Astrocyte (in vitro differentiated cells and primary cell): ENCODE data around the gene VPS13D. TPM values are rescaled to one million over a fixed set of nuclear protein-coding genes. Genes with fewer than 3 reads are reported as not detected.

Experiments used
- DNase-seq: peaks from one replicate; pipeline ENCODE4 v3.0.0-alpha.2; 2010; ENCODE audit warnings: low read depth
- FAIRE-seq: peaks from 2 replicates; lab custom pipeline; 2011; peaks lifted over from hg19 to GRCh38; lab: Jason Lieb, UNC
- H2AFZ ChIP-seq: 2 replicates; pipeline ENCODE4 v1.6.0; 2012; ENCODE audit warnings: low read depth, low read length, inconsistent platforms
- H3K27ac ChIP-seq: 2 replicates; pipeline ENCODE4 v1.5.1; 2011; ENCODE audit warnings: low read depth, low read length, inconsistent platforms
- H3K27me3 ChIP-seq: 2 replicates; pipeline ENCODE4 v1.6.0; 2011; ENCODE audit warnings: low read length, inconsistent platforms; ENCODE audit not compliant: insufficient read depth
- H3K36me3 ChIP-seq: 2 replicates; pipeline ENCODE4 v1.5.1; 2011; ENCODE audit warnings: low read length, inconsistent platforms; ENCODE audit not compliant: insufficient read depth
- H3K4me1 ChIP-seq: 2 replicates; pipeline ENCODE4 v1.5.1; 2011; ENCODE audit warnings: low read length, inconsistent platforms; ENCODE audit not compliant: insufficient read depth
- H3K4me2 ChIP-seq: 2 replicates; pipeline ENCODE4 v1.6.0; 2012; ENCODE audit warnings: low read length, inconsistent platforms
- H3K4me3 ChIP-seq: 2 replicates; pipeline ENCODE4 v1.5.1; 2011; ENCODE audit warnings: low read depth, mild to moderate bottlenecking, low read length, inconsistent platforms; ENCODE audit not compliant: insufficient read depth
- H3K79me2 ChIP-seq: 2 replicates; pipeline ENCODE4 v1.6.0; 2012; ENCODE audit warnings: mild to moderate bottlenecking, low read length, inconsistent platforms; ENCODE audit not compliant: insufficient read depth
- H3K9ac ChIP-seq: 2 replicates; pipeline ENCODE4 v1.6.0; 2012; ENCODE audit warnings: mild to moderate bottlenecking, low read length, inconsistent platforms
- H3K9me3 ChIP-seq: 2 replicates; pipeline ENCODE4 v1.5.1; 2012; ENCODE audit warnings: low read depth, mild to moderate bottlenecking, low read length, inconsistent platforms; ENCODE audit not compliant: insufficient read depth
- H4K20me1 ChIP-seq: 2 replicates; pipeline ENCODE4 v1.6.0; 2012; ENCODE audit warnings: low read length, inconsistent platforms; ENCODE audit not compliant: insufficient read depth
- H3K27ac Mint-ChIP-seq: one replicate; pipeline ENCODE4 v1.8.0; 2021; ENCODE audit warnings: mild to moderate bottlenecking, mixed read lengths; ENCODE audit not compliant: unreplicated experiment
- H3K27me3 Mint-ChIP-seq: one replicate; pipeline ENCODE4 v1.8.0; 2021; ENCODE audit warnings: low read depth, mixed read lengths; ENCODE audit not compliant: unreplicated experiment
- H3K36me3 Mint-ChIP-seq: one replicate; pipeline ENCODE4 v1.8.0; 2021; ENCODE audit warnings: low read depth, mixed read lengths; ENCODE audit not compliant: unreplicated experiment
- H3K4me1 Mint-ChIP-seq: one replicate; pipeline ENCODE4 v1.8.0; 2021; ENCODE audit warnings: low read depth, mixed read lengths; ENCODE audit not compliant: unreplicated experiment
- H3K4me3 Mint-ChIP-seq: one replicate; pipeline ENCODE4 v1.8.0; 2021; ENCODE audit warnings: mild to moderate bottlenecking, moderate library complexity, mixed read lengths; ENCODE audit not compliant: unreplicated experiment
- H3K9me3 Mint-ChIP-seq: one replicate; pipeline ENCODE4 v1.8.0; 2021; ENCODE audit warnings: mild to moderate bottlenecking, mixed read lengths; ENCODE audit not compliant: unreplicated experiment
- CTCF ChIP-seq: IDR thresholded peaks from 2 replicates; pipeline ENCODE4 v1.5.1; 2011; ENCODE audit warnings: low read depth, mild to moderate bottlenecking, inconsistent platforms, low read length, moderate library complexity; ENCODE audit not compliant: insufficient read depth
- EZH2 ChIP-seq: IDR thresholded peaks from 2 replicates; pipeline ENCODE4 v1.6.1; 2012; ENCODE audit warnings: mild to moderate bottlenecking, low read length, inconsistent platforms; ENCODE audit not compliant: insufficient read depth
- total RNA-seq: library from RNA; stranded (reverse); gene quantifications from 2 replicates; pipeline ENCODE4 v1.2.1, GENCODE V29; 2021

The VPS13D gene
- total RNA-seq, 1 donor from 2014 or later: 25.9 TPM

DNA sequence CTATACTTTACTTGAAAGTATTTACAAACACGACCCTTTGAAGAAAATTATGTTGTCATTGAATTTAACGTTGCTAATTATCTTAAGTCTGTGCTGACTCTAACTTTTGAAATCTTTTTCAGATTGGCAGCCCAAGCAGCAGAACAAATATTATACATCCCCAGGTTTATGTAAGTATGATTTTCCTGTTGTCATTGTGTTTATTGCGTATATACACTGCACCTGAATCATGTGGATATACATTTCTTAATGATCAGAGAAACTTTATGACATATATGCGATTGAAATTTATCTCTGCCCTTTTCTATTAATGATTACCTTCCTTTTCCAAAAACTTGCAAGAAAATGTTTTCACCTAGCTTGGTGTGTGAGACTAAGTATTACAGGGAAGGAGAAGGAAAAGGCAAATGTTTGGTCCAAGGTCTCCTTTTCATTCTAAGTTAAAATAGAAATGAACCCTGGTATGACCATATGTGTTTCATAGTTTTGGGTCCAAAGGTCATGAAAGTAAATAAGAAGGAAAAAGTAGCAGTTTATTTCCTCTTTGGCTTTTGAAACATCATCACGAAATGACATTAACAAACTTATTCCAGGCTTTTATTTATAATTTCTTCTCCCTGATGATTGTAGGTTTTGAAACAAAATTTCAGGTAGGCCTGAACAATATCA, 116.8 kb downstream of the VPS13D start:
- Histone ChIP-seq H4K20me1 (no peaks in the 10 kb centered on the region), H3K9ac (no peak overlapping the region), H3K4me3 (no peak overlapping the region), H3K36me3 (peaks cover 27% of the 10 kb centered on the region), H3K4me1 (no peaks in the 10 kb centered on the region), H3K27ac (no peak overlapping the region), H3K27me3 (no peaks in the 10 kb centered on the region), H3K9me3 (no peaks in the 10 kb centered on the region), H3K4me2 (no peak overlapping the region), H2AFZ (no peak overlapping the region), H3K79me2 (no peaks in the 10 kb centered on the region)
- Mint-ChIP-seq H3K4me1 (peaks cover 11% of the 10 kb centered on the region), H3K9me3 (peaks cover 6% of the 10 kb centered on the region), H3K27me3 (no peaks in the 10 kb centered on the region), H3K27ac (no peak overlapping the region), H3K36me3 (peaks cover 38% of the 10 kb centered on the region), H3K4me3 (no peak overlapping the region)
- FAIRE-seq (no peak), DNase-seq (no peak)
- TF ChIP-seq EZH2 (no peak), CTCF (no peak)

DNA sequence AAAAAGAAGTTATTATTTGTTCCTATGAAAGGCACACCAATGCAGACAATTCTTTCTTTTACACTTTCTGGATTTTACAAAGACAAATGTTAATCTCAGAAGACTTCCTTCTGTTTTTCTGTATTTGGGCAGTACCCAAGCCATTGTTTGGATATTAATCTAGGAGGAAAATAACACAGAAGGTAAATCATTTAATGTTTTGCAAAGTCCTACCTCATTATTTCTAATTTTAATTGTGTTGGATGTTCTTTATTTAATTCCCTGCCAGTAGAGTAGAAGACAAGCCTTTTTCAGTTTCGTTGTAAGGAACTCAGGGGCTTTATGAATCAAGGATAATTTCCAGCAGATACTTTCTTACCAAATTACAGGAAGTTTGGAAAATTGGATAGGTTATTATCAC, 118.3 kb downstream of the VPS13D start:
- Mint-ChIP-seq H3K4me1 (no peaks in the 10 kb centered on the region), H3K4me3 (no peak overlapping the region), H3K9me3 (peaks cover 6% of the 10 kb centered on the region), H3K27ac (no peak overlapping the region), H3K36me3 (peaks cover 38% of the 10 kb centered on the region), H3K27me3 (no peaks in the 10 kb centered on the region)
- H3K36me3 ChIP-seq: peaks cover 27% of the 10 kb centered on the region
- DNase-seq (no peak), FAIRE-seq (no peak)
- no peak overlapping the region for H3K4me3 ChIP-seq
- no peak overlapping the region for H2AFZ ChIP-seq
- TF ChIP-seq EZH2: no peak
- no peak for TF ChIP-seq CTCF
- no peaks in the 10 kb centered on the region for H4K20me1 ChIP-seq
- no peak overlapping the region for H3K9ac ChIP-seq
- no peaks in the 10 kb centered on the region for H3K4me1 ChIP-seq
- H3K27me3 ChIP-seq: no peaks in the 10 kb centered on the region
- no peak overlapping the region for H3K4me2 ChIP-seq
- no peak overlapping the region for H3K27ac ChIP-seq
- H3K9me3 ChIP-seq: no peaks in the 10 kb centered on the region
- H3K79me2 ChIP-seq: no peaks in the 10 kb centered on the region

- TF ChIP-seq CTCF (no peak), EZH2 (no peak)
- no peak overlapping the region for H3K4me2 ChIP-seq
- no peak overlapping the region for H2AFZ ChIP-seq
- H3K9me3 ChIP-seq: no peaks in the 10 kb centered on the region
- peaks cover 6% of the 10 kb centered on the region for H3K9me3 Mint-ChIP-seq
- H3K9ac ChIP-seq: no peak overlapping the region
- H3K79me2 ChIP-seq: no peaks in the 10 kb centered on the region
- H4K20me1 ChIP-seq: no peaks in the 10 kb centered on the region
- no peaks in the 10 kb centered on the region for H3K4me1 Mint-ChIP-seq
- H3K27me3 ChIP-seq: no peaks in the 10 kb centered on the region
- H3K4me3 Mint-ChIP-seq: no peak overlapping the region
- DNase-seq: no peak
- no peak overlapping the region for H3K4me3 ChIP-seq
- H3K27ac ChIP-seq: no peak overlapping the region
- no peak for FAIRE-seq
- peaks cover 18% of the 10 kb centered on the region for H3K36me3 ChIP-seq
- H3K4me1 ChIP-seq: peaks cover 7% of the 10 kb centered on the region
- peaks cover 41% of the 10 kb centered on the region for H3K36me3 Mint-ChIP-seq
- H3K27me3 Mint-ChIP-seq: no peaks in the 10 kb centered on the region
- no peak overlapping the region for H3K27ac Mint-ChIP-seq
Measured at GRCh38 chr1:12353981-12354380, 124.2 kb downstream of the VPS13D start.
